Hepatocyte (in vitro differentiated cells): ENCODE data around the gene AFAP1. TPM values are rescaled to one million over a fixed set of nuclear protein-coding genes. Genes with fewer than 3 reads are reported as not detected.

ENCODE experiments used
- DNase-seq: peaks from one replicate; pipeline ENCODE4 v3.0.0-alpha.2; 2016; ENCODE audit warnings: low spot score
- H2AFZ ChIP-seq: fragments of 200-600 bp; sonication (generic); 2 replicates; pipeline ENCODE4 v1.6.0; 2016; ENCODE audit warnings: antibody characterized with exemption, mild to moderate bottlenecking
- H3K27ac ChIP-seq: fragments of 200-600 bp; sonication (generic); 2 replicates; pipeline ENCODE4 v1.5.1; 2016; ENCODE audit warnings: mild to moderate bottlenecking
- H3K27me3 ChIP-seq: fragments of 200-600 bp; sonication (generic); 2 replicates; pipeline ENCODE4 v1.6.1; 2016
- H3K36me3 ChIP-seq: fragments of 200-600 bp; sonication (generic); replicated peaks from 2 replicates; pipeline ENCODE4 v1.5.1; 2016; ENCODE audit warnings: low read depth; ENCODE audit not compliant: insufficient read depth
- H3K4me1 ChIP-seq: fragments of 200-600 bp; sonication (generic); 2 replicates; pipeline ENCODE4 v1.5.1; 2016; ENCODE audit warnings: mild to moderate bottlenecking, moderate library complexity; ENCODE audit not compliant: insufficient read depth
- H3K4me2 ChIP-seq: fragments of 200-600 bp; sonication (generic); 2 replicates; pipeline ENCODE4 v1.6.0; 2016
- H3K4me3 ChIP-seq: fragments of 200-600 bp; sonication (generic); 2 replicates; pipeline ENCODE4 v1.5.1; 2016; ENCODE audit warnings: mild to moderate bottlenecking
- H3K79me2 ChIP-seq: fragments of 200-600 bp; sonication (generic); 2 replicates; pipeline ENCODE4 v1.6.0; 2017; ENCODE audit warnings: mild to moderate bottlenecking
- H3K9me2 ChIP-seq: fragments of 200-600 bp; sonication (generic); replicated peaks from 2 replicates; pipeline ENCODE4 v1.6.0; 2017; ENCODE audit warnings: mild to moderate bottlenecking; ENCODE audit not compliant: insufficient read depth
- H3K9me3 ChIP-seq: fragments of 200-600 bp; sonication (generic); 2 replicates; pipeline ENCODE4 v1.5.1; 2016; ENCODE audit warnings: low read depth, mild to moderate bottlenecking
- H4K20me1 ChIP-seq: fragments of 200-600 bp; sonication (generic); 2 replicates; pipeline ENCODE4 v1.6.0; 2016; ENCODE audit warnings: mild to moderate bottlenecking; ENCODE audit not compliant: insufficient read depth, poor library complexity, severe bottlenecking
- CTCF ChIP-seq: fragments of 200-600 bp; sonication (generic); IDR thresholded peaks from 2 replicates; pipeline ENCODE4 v1.5.1; 2016; ENCODE audit warnings: antibody characterized with exemption, mild to moderate bottlenecking; ENCODE audit not compliant: poor library complexity
- EZH2 ChIP-seq: fragments of 200-600 bp; sonication (generic); IDR thresholded peaks from 2 replicates; pipeline ENCODE4 v1.6.1; 2016; ENCODE audit warnings: antibody characterized with exemption, mild to moderate bottlenecking, borderline replicate concordance
- EZH2phosphoT487 ChIP-seq: fragments of 200-600 bp; sonication (generic); IDR thresholded peaks from one replicate; pipeline ENCODE4 v1.6.1; 2018; ENCODE audit warnings: antibody characterized with exemption, mild to moderate bottlenecking, low read depth, moderate library complexity; ENCODE audit not compliant: unreplicated experiment, severe bottlenecking
- WGBS: methylation state at CpG from one replicate; pipeline ENCODE4 v1.1.6; 2016; ENCODE audit warnings: low lambda C conversion rate; ENCODE audit errors: missing lambda C conversion rate; 5-methylcytosine and 5-hydroxymethylcytosine counted together
- polyA plus RNA-seq: library from polyadenylated mRNA; unstranded; fragments of >200 nt; fragmentation: Nextera tagmentation; extraction: Ambion mirVana; gene quantifications from 2 replicates; pipeline ENCODE4 v1.2.1, GENCODE V29; 2016
- total RNA-seq: library from RNA; depleted of rRNA; stranded (reverse); fragments of >200 nt; gene quantifications from 2 replicates; pipeline ENCODE4 v1.2.3, GENCODE V29; 2014

The AFAP1 gene
- total and polyA plus RNA-seq, 2 experiments from 2014 or later, result 9.3 to 16.2 TPM

- H4K20me1 ChIP-seq, result no peaks in the 10 kb centered on the region
- 65% methylated on average over 4 of the region's 4 CpGs for WGBS
- no peak for DNase-seq
These were observed 15.7 kb upstream of the AFAP1 start for GRCh38 chr4:7955393-7955792.

GRCh38 chr4:7952615-7953014 lies 13.0 kb upstream of the AFAP1 start:
- no peak for TF ChIP-seq CTCF
- TF ChIP-seq EZH2phosphoT487, result no peak
- no peak for TF ChIP-seq EZH2
- WGBS, result 94% methylated on average over 9 of the region's 9 CpGs

More at GRCh38 chr4:7955393-7955792, 15.7 kb upstream of the AFAP1 start:
- no peaks in the 10 kb centered on the region for H3K36me3 ChIP-seq
- H3K9me2 ChIP-seq, result no peaks in the 10 kb centered on the region
- no peak overlapping the region for H3K4me3 ChIP-seq
- no peaks in the 10 kb centered on the region for H3K9me3 ChIP-seq
- H3K4me1 ChIP-seq, result peaks cover 11% of the 10 kb centered on the region
- no peak overlapping the region for H2AFZ ChIP-seq
- TF ChIP-seq EZH2phosphoT487 (no peak), CTCF (no peak), EZH2 (no peak)
- H3K27me3 ChIP-seq, result no peaks in the 10 kb centered on the region
- no peaks in the 10 kb centered on the region for H3K79me2 ChIP-seq
- no peak overlapping the region for H3K4me2 ChIP-seq
- H3K27ac ChIP-seq, result no peak overlapping the region

GRCh38 chr4:7950301-7951092 lies 10.8 kb upstream of the AFAP1 start:
- H3K27ac ChIP-seq, result no peak overlapping the region
- no peaks in the 10 kb centered on the region for H3K4me1 ChIP-seq
- no peak overlapping the region for H3K4me2 ChIP-seq
- no peak overlapping the region for H3K4me3 ChIP-seq
- no peaks in the 10 kb centered on the region for H3K36me3 ChIP-seq
- DNase-seq, result no peak
- H3K9me3 ChIP-seq, result no peaks in the 10 kb centered on the region
- H3K79me2 ChIP-seq, result no peaks in the 10 kb centered on the region
- no peak overlapping the region for H2AFZ ChIP-seq
- 89% methylated on average over 18 of the region's 18 CpGs for WGBS
- H3K27me3 ChIP-seq, result no peaks in the 10 kb centered on the region
- H3K9me2 ChIP-seq, result no peaks in the 10 kb centered on the region
- TF ChIP-seq EZH2 (no peak), EZH2phosphoT487 (no peak), CTCF (no peak)
- H4K20me1 ChIP-seq, result no peaks in the 10 kb centered on the region

More at GRCh38 chr4:7952615-7953014, 13.0 kb upstream of the AFAP1 start:
- no peak for DNase-seq
- no peak overlapping the region for H3K4me3 ChIP-seq
- H3K36me3 ChIP-seq, result no peaks in the 10 kb centered on the region
- H2AFZ ChIP-seq, result no peak overlapping the region
- H3K9me2 ChIP-seq, result no peaks in the 10 kb centered on the region
- H3K4me1 ChIP-seq, result peaks cover 8% of the 10 kb centered on the region
- H3K27me3 ChIP-seq, result no peaks in the 10 kb centered on the region
- H3K9me3 ChIP-seq, result no peaks in the 10 kb centered on the region
- H3K79me2 ChIP-seq, result no peaks in the 10 kb centered on the region
- H4K20me1 ChIP-seq, result no peaks in the 10 kb centered on the region
- H3K4me2 ChIP-seq, result no peak overlapping the region
- no peak overlapping the region for H3K27ac ChIP-seq
